ENCODE data around the gene NQO1. TPM values are rescaled to one million over a fixed set of nuclear protein-coding genes. Genes with fewer than 3 reads are reported as not detected.

NQO1 gene
- total RNA-seq, 1 donor from 2014 or later, result 107 TPM

- Histone ChIP-seq H3K36me3 (ENCODE audit: control insufficient read depth, insufficient read depth, low read length) (peaks cover 6% of the 10 kb centered on the region), H3K4me3 (ENCODE audit: low read depth, low read length) (no peak overlapping the region), H3K27me3 (ENCODE audit: control insufficient read depth, insufficient read depth, low read length) (no peaks in the 10 kb centered on the region)
- no peak for FAIRE-seq
- DNase-seq (ENCODE audit: low read depth), result peak; percentile 68
- TF ChIP-seq CTCF (IDR thresholded peaks at IDR 0.05; ENCODE audit: insufficient read depth, low read length, severe bottlenecking), result no peak
Measured at GRCh38 chr16:69712277-69712676, 14.1 kb downstream of the NQO1 start.

GRCh38 chr16:69711115-69711740 is 15.1 kb downstream of the NQO1 start:
- Histone ChIP-seq H3K4me3 (ENCODE audit: low read depth, low read length) (no peak overlapping the region), H3K27me3 (ENCODE audit: control insufficient read depth, insufficient read depth, low read length) (no peaks in the 10 kb centered on the region), H3K36me3 (ENCODE audit: control insufficient read depth, insufficient read depth, low read length) (peaks cover 3% of the 10 kb centered on the region)
- FAIRE-seq (peak; percentile 47), DNase-seq (ENCODE audit: low read depth) (peak; percentile 98)
- no peak for TF ChIP-seq CTCF (IDR thresholded peaks at IDR 0.05; ENCODE audit: insufficient read depth, low read length, severe bottlenecking)

- DNase-seq (ENCODE audit: low read depth), result peak; percentile 70
- H3K27me3 ChIP-seq (ENCODE audit: control insufficient read depth, insufficient read depth, low read length), result no peaks in the 10 kb centered on the region
- TF ChIP-seq CTCF (IDR thresholded peaks at IDR 0.05; ENCODE audit: insufficient read depth, low read length, severe bottlenecking), result peak; percentile 37
- no peak for FAIRE-seq
- no peaks in the 10 kb centered on the region for H3K36me3 ChIP-seq (ENCODE audit: control insufficient read depth, insufficient read depth, low read length)
- no peak overlapping the region for H3K4me3 ChIP-seq (ENCODE audit: low read depth, low read length)
Measured at GRCh38 chr16:69709456-69710084, 16.8 kb downstream of the NQO1 start.

- Histone ChIP-seq H3K36me3 (ENCODE audit: control insufficient read depth, insufficient read depth, low read length) (no peaks in the 10 kb centered on the region), H3K27me3 (ENCODE audit: control insufficient read depth, insufficient read depth, low read length) (no peaks in the 10 kb centered on the region), H3K4me3 (ENCODE audit: low read depth, low read length) (no peak overlapping the region)
- TF ChIP-seq CTCF (IDR thresholded peaks at IDR 0.05; ENCODE audit: insufficient read depth, low read length, severe bottlenecking), result no peak
- FAIRE-seq, result no peak
- no peak for DNase-seq (ENCODE audit: low read depth)
Measured at GRCh38 chr16:69707920-69708683, 18.3 kb downstream of the NQO1 start.

- FAIRE-seq (no peak), DNase-seq (ENCODE audit: low read depth) (no peak)
- H3K36me3 ChIP-seq (ENCODE audit: control insufficient read depth, insufficient read depth, low read length), result no peaks in the 10 kb centered on the region
- no peak overlapping the region for H3K4me3 ChIP-seq (ENCODE audit: low read depth, low read length)
- H3K27me3 ChIP-seq (ENCODE audit: control insufficient read depth, insufficient read depth, low read length), result no peaks in the 10 kb centered on the region
- TF ChIP-seq CTCF (IDR thresholded peaks at IDR 0.05; ENCODE audit: insufficient read depth, low read length, severe bottlenecking), result no peak
Measured at GRCh38 chr16:69706975-69707340, 19.4 kb downstream of the NQO1 start.

Measured in bronchial epithelial cell (primary cell).